ENCODE measurements around the gene FLNB. TPM values are rescaled to one million over a fixed set of nuclear protein-coding genes. Genes with fewer than 3 reads are reported as not detected.

FLNB gene
- total and polyA plus RNA-seq, 2 experiments from 2014 or later = 60.6 to 186 TPM

DNA sequence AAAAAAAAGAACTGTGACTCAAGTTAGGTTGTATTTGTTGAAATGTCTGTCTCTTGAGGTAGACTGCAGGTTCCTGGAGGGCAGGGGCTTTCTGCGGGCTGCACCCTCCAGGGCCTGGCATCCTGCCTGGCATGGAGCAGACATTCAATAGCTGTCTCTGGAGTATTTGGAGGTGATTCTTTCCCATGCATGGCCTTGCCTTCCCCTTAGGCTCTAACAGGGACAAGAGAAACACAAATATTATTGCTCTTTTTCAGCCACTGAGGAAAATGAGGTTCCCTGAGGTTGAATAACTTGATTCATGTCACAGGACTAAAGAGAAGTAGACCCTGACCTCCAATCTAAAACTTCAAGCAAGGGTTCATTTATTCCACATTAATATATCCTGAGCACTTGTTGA is 18.6 kb upstream of the FLNB start:
- no peaks in the 10 kb centered on the region for H4K20me1 ChIP-seq (ENCODE audit: insufficient read depth)
- no peak for TF ChIP-seq EZH2 (IDR thresholded peaks at IDR 0.05; ENCODE audit: insufficient read depth, poor library complexity, severe bottlenecking)
- TF ChIP-seq EZH2phosphoT487 (IDR thresholded peaks at IDR 0.05; ENCODE audit: insufficient read depth, low read depth) = no peak
- no peak overlapping the region for H3K4me2 ChIP-seq (ENCODE audit: unreplicated experiment)
- no peaks in the 10 kb centered on the region for H3K79me2 ChIP-seq (ENCODE audit: insufficient read depth)
- H3K36me3 ChIP-seq (ENCODE audit: low read depth) = no peaks in the 10 kb centered on the region
- no peaks in the 10 kb centered on the region for H3K27me3 ChIP-seq (replicated peaks; ENCODE audit: insufficient read depth)
- in situ Hi-C loops (cut with MboI) = no loop called here
- H2AFZ ChIP-seq = no peak overlapping the region
- H3K4me3 ChIP-seq = no peak overlapping the region
- no peaks in the 10 kb centered on the region for H3K4me1 ChIP-seq (ENCODE audit: insufficient read depth)
- no peak overlapping the region for H3K27ac ChIP-seq
- no peak for DNase-seq
- H3K9me3 ChIP-seq (ENCODE audit: low read depth) = no peaks in the 10 kb centered on the region
- WGBS, 2 experiments (ENCODE audit: low coverage in 1 of 2, low lambda C conversion rate in 2 of 2, missing lambda C conversion rate in 2 of 2) = 92 to 100% methylated on average over 1 of the region's 1 CpG
- no peaks in the 10 kb centered on the region for H3F3A ChIP-seq (ENCODE audit: insufficient read depth)
- H3K9me2 ChIP-seq (ENCODE audit: insufficient read depth) = no peaks in the 10 kb centered on the region
- no peak overlapping the region for H3K9ac ChIP-seq

- no peak for DNase-seq
- H3K9me2 ChIP-seq (ENCODE audit: insufficient read depth) = no peaks in the 10 kb centered on the region
- H3K27ac ChIP-seq = no peak overlapping the region
- H4K20me1 ChIP-seq (ENCODE audit: insufficient read depth) = no peaks in the 10 kb centered on the region
- no peak overlapping the region for H3K4me3 ChIP-seq
- 0 out of 2 replicates have a peak, but pooled peaks cover 3% of the 10 kb centered on the region for H3K4me1 ChIP-seq (ENCODE audit: insufficient read depth)
- H3K9me3 ChIP-seq (ENCODE audit: low read depth) = no peaks in the 10 kb centered on the region
- no peaks in the 10 kb centered on the region for H3K79me2 ChIP-seq (ENCODE audit: insufficient read depth)
- H3K27me3 ChIP-seq (replicated peaks; ENCODE audit: insufficient read depth) = no peaks in the 10 kb centered on the region
- WGBS, 2 experiments (ENCODE audit: low coverage in 1 of 2, low lambda C conversion rate in 2 of 2, missing lambda C conversion rate in 2 of 2) = 86% methylated on average over 9 of the region's 9 CpGs
- no peak overlapping the region for H2AFZ ChIP-seq
- TF ChIP-seq EZH2 (IDR thresholded peaks at IDR 0.05; ENCODE audit: insufficient read depth, poor library complexity, severe bottlenecking) (no peak), EZH2phosphoT487 (IDR thresholded peaks at IDR 0.05; ENCODE audit: insufficient read depth, low read depth) (no peak)
- in situ Hi-C loops (cut with MboI) = no loop called here
- no peak overlapping the region for H3K4me2 ChIP-seq (ENCODE audit: unreplicated experiment)
- H3K9ac ChIP-seq = no peak overlapping the region
- no peaks in the 10 kb centered on the region for H3K36me3 ChIP-seq (ENCODE audit: low read depth)
- H3F3A ChIP-seq (ENCODE audit: insufficient read depth) = no peaks in the 10 kb centered on the region
These were observed 15.6 kb upstream of the FLNB start for GRCh38 chr3:57992452-57993213.

GRCh38 chr3:57998366-57999283 is 9.6 kb upstream of the FLNB start:
- Histone ChIP-seq H3K9me2 (ENCODE audit: insufficient read depth) (no peaks in the 10 kb centered on the region), H3K4me2 (ENCODE audit: unreplicated experiment) (no peak overlapping the region), H3K27ac (no peak overlapping the region), H3K79me2 (ENCODE audit: insufficient read depth) (no peaks in the 10 kb centered on the region), H3K9me3 (ENCODE audit: low read depth) (no peaks in the 10 kb centered on the region), H3K9ac (no peak overlapping the region), H3K4me1 (ENCODE audit: insufficient read depth) (0 out of 2 replicates have a peak, but pooled peaks cover 8% of the 10 kb centered on the region), H4K20me1 (ENCODE audit: insufficient read depth) (no peaks in the 10 kb centered on the region), H3F3A (ENCODE audit: insufficient read depth) (no peaks in the 10 kb centered on the region), H3K27me3 (replicated peaks; ENCODE audit: insufficient read depth) (no peaks in the 10 kb centered on the region), H3K4me3 (no peak overlapping the region), H3K36me3 (ENCODE audit: low read depth) (no peaks in the 10 kb centered on the region), H2AFZ (no peak overlapping the region)
- 73% methylated on average over 10 of the region's 10 CpGs for WGBS, 2 experiments (ENCODE audit: low coverage in 1 of 2, low lambda C conversion rate in 2 of 2, missing lambda C conversion rate in 2 of 2)
- in situ Hi-C loops (cut with MboI) = no loop called here
- DNase-seq = peak; percentile 47
- TF ChIP-seq EZH2phosphoT487 (IDR thresholded peaks at IDR 0.05; ENCODE audit: insufficient read depth, low read depth) = no peak
- TF ChIP-seq EZH2 (IDR thresholded peaks at IDR 0.05; ENCODE audit: insufficient read depth, poor library complexity, severe bottlenecking) = no peak

DNA sequence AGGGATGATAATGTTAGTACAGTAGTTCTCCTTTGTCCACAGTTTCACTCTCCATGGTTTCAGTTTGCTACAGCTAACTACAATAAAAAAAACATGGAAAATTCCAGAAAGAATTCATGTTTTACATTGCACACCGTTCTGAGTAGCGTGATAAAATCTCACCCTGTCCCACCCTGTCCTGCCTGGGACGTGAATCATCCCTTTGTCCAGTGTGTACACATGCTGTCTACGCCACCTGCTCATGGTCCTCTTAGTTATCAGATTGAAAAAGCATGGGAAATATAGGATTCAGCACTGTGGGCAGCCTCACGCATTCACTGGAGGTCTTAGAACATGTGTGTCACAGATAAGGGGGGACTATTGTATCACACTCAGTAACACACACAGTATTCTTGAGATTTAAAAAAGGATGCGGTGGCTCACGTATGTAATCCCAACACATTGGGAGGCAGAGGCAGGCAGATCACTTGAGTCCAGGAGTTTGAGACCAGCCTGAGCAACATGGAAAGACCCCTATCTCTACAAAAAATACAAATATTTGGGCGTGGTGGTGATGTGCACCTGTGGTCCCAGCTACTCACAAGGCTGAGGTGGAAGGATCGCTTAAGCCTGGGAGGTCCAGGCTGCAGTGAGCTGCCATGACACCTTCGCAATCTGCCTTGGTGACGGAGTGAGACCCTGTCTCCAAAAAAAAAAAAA is 8.7 kb upstream of the FLNB start:
- H3K4me2 ChIP-seq (ENCODE audit: unreplicated experiment) = no peak overlapping the region
- H3K9me2 ChIP-seq (ENCODE audit: insufficient read depth) = no peaks in the 10 kb centered on the region
- H3K27ac ChIP-seq = no peak overlapping the region
- H4K20me1 ChIP-seq (ENCODE audit: insufficient read depth) = no peaks in the 10 kb centered on the region
- WGBS, 2 experiments (ENCODE audit: low coverage in 1 of 2, low lambda C conversion rate in 2 of 2, missing lambda C conversion rate in 2 of 2) = 87 to 89% methylated on average over 11 of the region's 11 CpGs
- no peaks in the 10 kb centered on the region for H3K27me3 ChIP-seq (replicated peaks; ENCODE audit: insufficient read depth)
- H3K4me1 ChIP-seq (ENCODE audit: insufficient read depth) = 0 out of 2 replicates have a peak, but pooled peaks cover 8% of the 10 kb centered on the region
- H3K4me3 ChIP-seq = no peak overlapping the region
- H3K9me3 ChIP-seq (ENCODE audit: low read depth) = no peaks in the 10 kb centered on the region
- TF ChIP-seq EZH2 (IDR thresholded peaks at IDR 0.05; ENCODE audit: insufficient read depth, poor library complexity, severe bottlenecking) = no peak
- no peak for TF ChIP-seq EZH2phosphoT487 (IDR thresholded peaks at IDR 0.05; ENCODE audit: insufficient read depth, low read depth)
- no peaks in the 10 kb centered on the region for H3F3A ChIP-seq (ENCODE audit: insufficient read depth)
- H2AFZ ChIP-seq = no peak overlapping the region
- in situ Hi-C loops (cut with MboI) = no loop called here
- no peak overlapping the region for H3K9ac ChIP-seq
- no peaks in the 10 kb centered on the region for H3K36me3 ChIP-seq (ENCODE audit: low read depth)
- no peaks in the 10 kb centered on the region for H3K79me2 ChIP-seq (ENCODE audit: insufficient read depth)
- no peak for DNase-seq

All from GM23248 (cell line).